ENCODE results near the gene FDPS.

FDPS gene

DNA sequence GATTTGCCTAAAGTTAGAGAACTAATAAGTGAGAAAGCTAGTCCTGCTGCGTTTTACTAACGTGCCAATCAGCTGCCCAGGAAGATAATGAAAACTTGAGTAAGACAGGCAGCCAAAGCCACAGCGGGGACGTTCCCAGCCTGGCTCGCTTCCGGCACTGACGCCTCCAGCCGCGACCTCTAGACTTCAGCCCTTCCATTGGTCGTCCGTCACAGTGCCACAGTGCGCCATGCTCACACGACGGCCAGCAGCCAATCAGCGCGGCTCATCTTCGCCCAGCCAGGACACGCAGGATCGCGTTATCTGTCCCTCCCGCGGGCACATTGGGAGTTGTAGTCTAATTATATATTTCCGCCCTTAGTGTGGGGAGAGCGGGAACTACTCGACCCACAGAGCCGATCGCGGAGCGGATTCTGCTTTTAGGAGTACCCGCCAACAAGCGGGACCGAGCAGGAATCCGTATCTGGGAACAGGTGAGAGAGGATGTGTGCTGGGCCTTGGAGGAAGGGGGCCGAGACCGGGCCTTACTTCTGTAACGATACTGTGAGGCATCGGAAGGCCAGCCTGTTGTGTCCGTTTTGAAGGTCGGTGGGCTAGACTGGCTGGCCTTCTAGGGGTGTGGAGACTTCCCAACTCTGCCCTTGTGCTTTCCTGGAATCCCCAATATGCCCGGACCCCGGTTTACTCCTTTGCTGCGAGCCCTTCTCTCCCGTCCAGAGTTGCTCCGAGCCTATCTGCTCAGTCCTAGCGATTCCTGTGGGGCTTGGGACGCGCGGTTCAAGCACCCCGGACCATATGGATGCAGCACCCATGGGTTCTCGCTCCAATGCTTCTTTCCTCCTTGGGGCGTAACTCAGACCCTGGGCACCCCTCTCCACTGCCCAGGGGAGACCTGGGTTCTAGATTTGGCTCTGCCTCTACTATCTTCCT, at the start of gene FDPS:
TSS of gene FDPS (plus strand) at position 374 of the 930 bp plus-strand sequence. CDS start 924 bp downstream, outside the sequence.
- peak; percentile 87 to 90 (median 88) for DNase-seq

DNA sequence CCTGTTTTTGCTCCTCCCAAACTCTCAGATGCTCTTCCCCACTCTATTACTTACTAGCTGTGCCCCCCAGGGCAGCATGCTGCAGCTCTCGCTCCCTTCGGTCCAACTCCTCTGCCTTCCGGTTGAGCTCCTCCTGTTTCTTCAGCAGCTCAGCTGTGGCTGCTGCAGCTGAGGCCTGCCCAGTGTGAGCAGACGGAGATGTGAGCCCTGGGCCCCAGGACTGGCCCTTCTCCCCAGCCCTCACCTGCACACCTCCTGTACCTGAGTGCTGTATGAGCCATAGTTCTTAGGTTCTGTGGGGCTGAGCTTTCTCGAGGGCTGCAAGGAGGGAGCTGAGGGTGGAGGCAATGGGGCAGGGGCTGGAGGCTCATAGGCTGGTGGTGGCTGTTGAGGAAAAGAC, 48.4 kb upstream of the FDPS start:
- DNase-seq = no peak

DNA sequence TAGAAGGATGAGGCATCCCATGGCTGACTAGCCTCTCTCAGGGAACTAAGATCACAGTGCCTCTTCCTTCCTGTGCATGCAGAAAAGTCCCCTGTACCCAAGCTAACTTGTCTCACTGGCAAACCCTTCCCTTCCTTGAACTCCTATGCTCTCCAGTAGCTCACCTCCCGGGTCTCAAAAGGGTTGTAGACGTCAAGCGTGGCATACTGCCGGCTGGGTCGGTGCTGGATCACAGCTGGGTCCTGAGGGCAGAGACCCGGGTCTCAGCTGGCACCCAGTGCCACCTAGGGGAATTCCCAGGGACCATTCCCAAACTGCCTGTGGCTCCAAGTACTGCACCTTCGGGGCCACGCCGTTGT, 47.2 kb upstream of the FDPS start:
- no peak for DNase-seq

DNA sequence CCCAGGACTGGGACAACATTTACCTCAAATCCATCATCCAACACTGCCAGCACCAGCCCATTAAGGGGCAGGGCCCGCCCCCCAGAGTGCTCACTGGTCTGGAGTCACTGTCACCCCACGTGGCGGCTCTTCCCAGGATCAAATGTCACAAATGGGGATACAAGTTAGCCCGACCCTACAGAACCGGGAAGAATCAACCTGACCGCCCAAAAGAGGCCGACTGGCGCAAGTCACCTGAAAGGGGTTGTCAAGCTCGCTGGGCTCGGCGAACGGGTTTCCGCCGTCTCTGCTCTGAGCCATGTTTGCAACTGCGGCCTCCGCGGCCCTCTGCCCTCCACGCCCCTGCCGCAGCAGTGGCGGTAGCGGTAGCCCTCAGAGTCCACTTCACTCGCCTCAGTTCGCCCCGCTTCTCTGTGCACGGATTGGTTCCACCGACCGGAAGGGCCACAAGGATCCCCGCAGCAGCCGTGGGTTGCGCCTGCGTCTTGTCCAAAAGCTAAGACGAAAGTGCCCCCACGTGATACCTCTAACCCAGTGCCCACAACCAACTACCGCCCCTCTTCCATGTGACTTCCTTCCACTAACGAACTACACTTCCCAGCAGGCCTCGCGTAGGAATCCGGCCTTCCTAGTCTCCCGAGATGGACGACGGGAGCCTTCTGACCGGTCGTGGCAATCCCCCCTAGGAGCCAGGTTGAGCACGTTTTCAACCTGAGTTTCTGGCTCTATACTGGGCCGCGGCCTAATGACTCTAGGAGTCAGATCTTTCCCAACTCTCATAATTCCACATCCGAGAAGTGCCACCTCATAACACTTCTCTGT, 46.6 kb upstream of the FDPS start, which contains the start of gene SCAMP3:
TSS of gene SCAMP3 (minus strand) at position 509 of the 822 bp plus-strand sequence. CDS start at position 300, 209 bp downstream.
- peak; percentile 51 to 66 (median 62) for DNase-seq

DNA sequence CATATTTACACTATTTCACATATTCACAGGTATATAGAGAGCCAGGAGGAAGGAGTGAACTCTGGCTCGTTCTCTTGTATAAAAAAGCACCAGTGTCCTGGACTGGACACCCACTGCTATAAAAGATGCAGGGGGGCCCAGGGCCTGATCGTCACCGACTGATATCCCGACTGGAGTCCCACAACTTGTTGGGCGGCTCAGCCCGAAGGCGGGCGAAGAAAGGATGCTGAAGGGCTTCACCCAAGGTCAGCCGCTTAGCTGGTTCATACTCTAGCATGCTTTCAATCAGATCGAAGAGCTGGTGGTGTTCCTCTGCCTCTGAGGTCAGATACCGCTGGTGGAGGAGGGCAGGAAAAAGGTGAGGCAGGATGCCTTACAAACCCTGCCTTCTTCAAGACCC, 45.6 kb upstream of the FDPS start:
- DNase-seq = no peak

DNA sequence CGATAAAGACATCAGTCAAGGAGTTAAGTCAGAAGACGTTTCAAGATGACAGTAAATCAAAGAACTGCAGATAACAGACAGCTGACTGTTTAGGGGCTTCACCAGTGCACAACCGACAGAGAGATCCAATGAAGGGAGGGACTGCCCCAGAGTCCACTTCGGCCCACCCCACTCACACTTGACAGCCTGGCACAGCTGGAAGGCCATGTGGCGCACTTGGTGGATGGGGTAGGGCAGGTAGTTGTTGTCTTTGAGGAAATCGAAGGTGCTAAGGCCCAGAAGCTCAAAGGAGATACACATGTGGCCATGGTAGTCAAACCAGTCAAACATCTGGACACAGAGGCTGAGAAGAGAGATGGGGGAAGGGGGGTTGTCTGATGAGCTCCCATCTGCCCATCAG, 42.1 kb upstream of the FDPS start:
- no peak for DNase-seq

DNA sequence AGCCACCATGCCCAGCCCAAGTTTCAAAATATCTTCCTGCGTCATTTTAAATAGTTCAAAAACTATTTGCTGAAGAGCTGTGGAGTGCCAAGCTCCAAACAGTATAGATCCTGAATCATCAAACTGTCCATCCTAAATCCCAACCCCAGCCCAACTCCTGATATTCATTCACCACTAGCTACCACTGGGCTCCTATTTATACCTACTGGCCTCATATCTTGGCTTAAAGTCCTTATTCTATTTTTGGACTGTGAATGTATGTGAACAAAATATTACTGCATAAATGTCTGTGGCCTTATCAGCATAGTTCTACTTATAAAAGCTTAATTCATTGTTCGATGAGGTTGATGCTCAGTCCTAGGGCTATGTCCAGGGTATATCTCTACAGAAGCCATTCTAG, 41.3 kb upstream of the FDPS start:
- DNase-seq = no peak

DNA sequence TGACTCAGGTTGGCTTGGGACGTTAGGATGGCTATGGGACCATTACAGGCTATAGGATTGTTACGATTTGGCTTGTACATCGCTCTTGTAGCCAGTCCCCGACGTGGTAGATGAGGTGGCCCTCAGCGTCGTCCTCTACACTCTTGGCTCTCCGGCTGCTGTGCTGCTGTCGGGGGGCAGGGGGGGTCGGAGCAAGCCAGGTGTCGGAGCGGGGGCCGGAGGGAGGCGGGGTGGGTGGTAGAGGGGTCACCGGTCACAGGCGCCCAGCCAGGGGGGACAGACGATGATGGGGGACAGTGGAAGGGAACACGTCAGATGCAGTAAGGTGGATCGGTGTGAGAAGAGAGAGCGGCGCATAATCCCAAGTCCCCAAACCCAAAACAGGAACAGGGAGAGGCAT, 40.0 kb upstream of the FDPS start:
- DNase-seq = no peak

DNA sequence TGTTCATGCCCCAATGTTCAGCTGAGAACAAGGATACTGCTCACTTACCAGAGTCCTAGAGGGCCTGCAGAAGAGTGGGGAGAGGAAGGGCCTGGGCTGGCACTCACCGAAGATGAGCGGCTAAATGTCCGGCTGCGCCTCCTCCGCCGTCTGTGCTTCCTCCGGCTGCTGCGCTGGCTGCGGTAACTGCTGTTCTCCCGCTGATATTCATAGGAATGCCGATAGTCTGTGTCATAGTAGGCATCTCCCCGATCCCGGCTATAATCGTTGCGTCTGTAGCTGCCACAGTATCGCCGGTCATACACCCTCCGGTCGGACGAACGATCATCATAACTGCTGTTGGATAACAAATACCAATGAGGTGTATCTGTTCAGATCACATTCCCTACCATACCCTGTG, 39.3 kb upstream of the FDPS start:
- no peak for DNase-seq

DNA sequence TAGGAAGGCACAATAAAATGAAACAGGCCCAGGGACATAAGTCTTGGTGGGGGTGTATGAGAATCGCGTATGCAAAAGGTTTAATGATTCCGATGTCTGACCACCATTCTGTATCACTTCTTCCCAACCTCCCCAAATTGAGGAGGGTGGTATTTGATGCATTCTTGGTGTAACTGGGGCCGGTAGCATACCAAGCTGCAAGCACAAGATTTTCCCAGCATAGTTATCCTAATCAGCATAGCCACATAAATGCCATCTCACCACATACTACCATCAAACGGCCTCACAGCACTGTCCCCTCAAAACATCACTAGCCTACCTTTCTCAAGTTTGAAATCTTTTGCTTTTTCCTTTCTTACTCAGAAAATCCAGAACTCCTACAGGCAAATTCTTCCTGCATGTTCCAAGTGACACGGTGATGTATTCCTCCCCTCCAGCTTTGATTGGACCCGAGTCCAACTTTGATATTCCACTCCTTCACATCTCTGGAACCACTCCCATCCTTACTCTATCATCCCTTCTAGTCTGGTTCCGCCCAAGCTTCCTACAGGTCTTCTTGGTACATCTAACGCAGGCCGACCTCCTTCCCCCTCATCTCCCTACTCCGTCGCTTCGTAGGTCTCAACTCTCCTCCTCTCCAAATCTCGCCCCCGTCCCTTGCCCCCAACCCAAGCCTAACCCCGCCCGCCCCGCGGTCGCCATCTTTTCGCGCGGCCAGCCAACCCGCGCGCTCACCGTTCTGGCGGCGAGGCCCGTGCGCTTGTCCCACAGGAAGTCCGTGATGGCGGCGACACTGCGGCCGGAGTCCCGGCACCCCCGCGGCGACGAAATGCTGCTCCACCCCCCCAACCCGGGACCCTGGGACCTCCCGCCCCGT, 36.0 kb upstream of the FDPS start:
- DNase-seq = peak in 2 of 4 experiments; percentile 59 to 60

DNA sequence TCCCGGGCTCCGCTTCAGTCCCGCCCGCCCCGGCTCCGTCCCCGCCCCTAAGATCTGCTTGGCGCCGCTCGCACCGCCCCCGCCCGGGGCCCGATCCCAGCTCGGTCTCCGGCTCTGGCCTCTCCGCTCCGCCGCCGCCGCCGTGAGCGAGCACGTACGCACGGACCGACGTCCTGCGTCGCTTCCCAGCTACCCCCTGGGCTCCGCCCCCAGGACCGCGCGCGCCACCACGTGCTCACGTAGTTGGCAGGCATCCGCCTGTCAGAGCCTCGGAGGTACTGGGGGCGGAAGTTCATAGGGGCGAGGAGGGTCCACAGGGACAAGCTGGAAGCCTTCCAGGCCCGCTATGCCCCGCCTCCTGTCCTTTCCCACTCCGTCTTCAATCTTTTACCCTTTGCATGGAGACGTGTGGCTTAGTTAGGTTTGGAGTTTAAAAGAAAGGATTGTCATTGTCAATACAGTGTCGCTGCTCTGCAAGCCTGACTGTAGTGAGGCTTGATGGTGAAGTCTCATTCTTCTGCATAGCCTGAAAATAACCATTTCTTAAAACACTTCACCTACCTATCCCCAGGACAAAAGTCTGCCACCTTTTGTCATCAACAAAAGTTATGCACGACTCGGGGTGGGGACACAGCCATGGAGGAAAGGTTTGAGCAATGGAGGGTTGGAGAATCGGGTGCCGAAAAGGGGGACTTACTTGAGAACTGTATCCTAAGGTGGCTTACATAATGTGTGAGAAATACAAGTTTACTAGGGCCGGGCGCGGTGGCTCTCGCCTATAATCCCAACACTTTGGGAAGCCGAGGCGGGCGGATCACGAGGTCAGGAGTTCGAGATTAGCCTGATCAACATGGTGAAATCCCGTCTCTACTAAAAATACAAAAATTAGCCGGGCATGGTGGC, 35.1 kb upstream of the FDPS start, which contains the start of gene CLK2:
TSS of gene CLK2 (minus strand) at position 162 of the 903 bp plus-strand sequence. CDS start 2,527 bp downstream, outside the sequence.
- peak; percentile 87 to 94 (median 90) for DNase-seq

DNA sequence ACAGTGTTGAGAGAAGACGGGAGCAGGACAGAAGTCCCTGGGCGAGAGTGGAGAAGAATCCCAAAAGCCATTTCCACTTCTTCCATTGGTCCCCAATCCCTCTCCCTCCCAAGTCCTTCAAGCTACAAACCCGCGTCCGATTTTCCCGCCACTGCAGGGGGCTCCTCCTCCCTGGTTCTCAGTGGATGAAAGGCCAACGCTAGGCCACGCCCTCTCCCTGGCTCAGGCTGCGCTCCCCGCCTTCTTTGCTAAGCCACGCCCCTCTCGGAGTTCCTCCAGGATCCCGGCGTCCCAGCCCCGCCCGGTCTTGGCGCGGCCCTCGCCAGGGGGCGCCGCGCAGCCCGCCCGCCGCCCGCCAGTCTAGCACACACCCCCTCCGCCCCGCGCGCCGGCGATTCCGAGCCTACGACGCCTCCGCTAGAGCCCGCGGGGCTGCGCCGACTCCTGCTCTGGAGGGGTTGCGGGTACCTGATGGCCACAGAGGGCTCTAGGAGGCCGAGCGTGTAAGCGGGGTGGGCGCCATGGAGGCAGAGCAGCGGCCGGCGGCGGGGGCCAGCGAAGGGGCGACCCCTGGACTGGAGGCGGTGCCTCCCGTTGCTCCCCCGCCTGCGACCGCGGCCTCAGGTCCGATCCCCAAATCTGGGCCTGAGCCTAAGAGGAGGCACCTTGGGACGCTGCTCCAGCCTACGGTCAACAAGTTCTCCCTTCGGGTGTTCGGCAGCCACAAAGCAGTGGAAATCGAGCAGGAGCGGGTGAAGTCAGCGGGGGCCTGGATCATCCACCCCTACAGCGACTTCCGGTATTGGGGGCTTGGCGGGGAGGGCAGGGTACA, 31.4 kb upstream of the FDPS start, which contains the start of gene HCN3:
TSS of gene HCN3 (plus strand) at position 394 of the 832 bp plus-strand sequence. CDS start at position 522, 128 bp downstream.
- peak; percentile 62 to 80 (median 72) for DNase-seq

DNA sequence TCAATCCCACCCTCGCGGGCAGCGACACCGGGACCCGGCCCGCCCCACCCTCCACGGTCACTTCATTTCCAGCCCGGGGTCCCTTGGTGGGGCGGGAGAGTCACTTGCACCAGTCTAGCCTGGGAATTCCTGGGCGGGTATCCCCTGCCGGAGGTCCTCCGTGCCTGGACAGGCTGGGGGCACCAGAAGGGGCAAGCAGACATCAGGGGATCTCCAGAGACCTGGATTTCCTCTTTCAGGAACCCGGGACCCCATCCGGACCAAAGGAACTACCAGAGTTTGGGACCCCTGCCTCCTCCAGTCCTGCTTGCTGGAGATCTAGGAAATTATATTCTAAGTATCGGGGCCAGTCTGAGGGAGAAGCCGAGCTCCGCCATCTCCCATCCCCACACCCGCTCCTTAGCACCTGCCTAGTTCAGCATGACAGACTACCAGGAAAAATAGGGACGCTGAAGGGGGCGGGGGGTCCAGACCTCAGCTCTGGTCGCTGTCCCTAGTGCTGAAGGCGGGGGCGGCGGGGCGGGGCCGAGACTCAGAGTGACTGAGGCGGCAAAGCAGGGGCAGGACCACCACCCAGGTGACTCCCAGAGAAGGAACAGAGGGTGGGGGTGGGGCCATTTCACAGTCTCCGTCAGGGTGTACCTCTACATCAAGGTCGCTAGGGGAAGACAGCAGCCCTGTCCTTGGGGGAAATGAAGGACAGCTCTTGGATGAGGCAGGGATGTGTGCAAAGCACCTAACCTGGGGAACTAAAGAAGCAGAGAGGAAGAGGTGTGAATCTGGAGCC, 30.6 kb upstream of the FDPS start:
- peak; percentile 45 to 74 (median 58) for DNase-seq

DNA sequence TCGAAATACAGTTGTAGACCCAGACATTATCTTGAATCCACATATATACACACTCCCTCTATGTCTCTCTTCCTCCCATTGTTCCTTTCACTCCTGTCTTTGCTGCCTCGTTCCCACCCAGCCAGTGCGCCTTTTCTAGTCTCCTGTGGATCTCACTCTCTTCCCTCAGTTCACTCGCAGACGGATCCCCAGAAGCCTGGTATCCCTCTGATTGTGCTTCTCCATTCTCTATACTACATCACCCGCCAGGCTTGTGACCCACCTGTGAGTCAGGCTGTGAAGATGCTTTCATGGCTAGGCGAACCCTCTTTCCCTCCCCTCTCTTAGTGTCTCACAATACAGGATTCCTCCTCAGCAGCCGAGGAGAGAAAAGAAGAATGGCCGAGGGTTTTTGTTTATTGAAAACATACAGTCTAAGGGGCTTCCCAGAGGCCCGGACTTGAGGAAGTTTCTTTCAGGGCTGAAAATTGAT, 29.9 kb upstream of the FDPS start:
- no peak for DNase-seq

DNA sequence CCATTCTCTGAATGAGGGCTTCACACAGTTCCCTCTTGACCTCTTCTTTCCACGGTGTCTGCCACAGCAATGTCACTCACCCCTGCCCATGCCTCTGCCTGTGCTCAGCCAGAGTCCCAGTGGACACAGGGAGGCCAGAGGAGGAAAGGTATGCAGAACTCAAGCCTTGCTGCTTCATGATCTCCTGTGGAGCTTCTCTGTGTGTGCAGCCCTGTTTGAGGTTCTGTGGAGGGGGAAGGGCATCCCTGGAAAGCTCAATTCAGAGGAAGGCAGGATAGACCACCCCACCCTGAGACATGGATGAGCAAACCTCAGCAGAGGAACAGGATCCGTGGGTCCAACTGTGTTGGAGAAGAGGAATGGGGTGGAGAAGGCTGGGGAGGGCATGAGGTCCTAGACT, 29.4 kb upstream of the FDPS start:
- DNase-seq = no peak

DNA sequence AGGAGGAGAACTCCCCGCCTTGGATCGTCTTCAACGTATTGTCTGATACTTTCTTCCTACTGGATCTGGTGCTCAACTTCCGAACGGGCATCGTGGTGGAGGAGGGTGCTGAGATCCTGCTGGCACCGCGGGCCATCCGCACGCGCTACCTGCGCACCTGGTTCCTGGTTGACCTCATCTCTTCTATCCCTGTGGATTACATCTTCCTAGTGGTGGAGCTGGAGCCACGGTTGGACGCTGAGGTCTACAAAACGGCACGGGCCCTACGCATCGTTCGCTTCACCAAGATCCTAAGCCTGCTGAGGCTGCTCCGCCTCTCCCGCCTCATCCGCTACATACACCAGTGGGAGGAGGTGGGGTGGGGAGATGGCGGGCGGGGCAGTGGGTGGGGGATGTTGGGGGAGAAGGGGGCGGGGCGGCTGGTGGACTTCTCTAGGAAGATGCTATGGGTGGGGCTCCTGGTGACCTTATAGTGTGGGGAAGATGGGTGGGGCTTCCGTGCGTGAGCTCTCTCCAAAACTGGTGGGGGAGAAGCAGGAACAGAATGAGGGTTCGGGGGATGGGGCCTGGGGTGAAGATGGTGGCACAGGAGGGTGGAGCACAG, 26.1 kb upstream of the FDPS start:
- DNase-seq = no peak

DNA sequence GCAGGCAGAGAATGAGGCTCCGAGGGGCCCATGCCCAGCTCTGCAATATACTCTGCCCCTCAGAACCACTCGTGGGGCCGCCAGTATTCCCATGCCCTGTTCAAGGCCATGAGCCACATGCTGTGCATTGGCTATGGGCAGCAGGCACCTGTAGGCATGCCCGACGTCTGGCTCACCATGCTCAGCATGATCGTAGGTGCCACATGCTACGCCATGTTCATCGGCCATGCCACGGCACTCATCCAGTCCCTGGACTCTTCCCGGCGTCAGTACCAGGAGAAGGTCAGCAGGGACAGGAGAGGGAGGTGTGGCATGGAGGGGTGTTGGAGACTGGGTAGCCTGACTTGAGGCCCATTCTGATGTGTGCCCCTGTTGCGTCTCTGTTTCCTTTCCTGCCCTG, 24.2 kb upstream of the FDPS start:
- DNase-seq = no peak

DNA sequence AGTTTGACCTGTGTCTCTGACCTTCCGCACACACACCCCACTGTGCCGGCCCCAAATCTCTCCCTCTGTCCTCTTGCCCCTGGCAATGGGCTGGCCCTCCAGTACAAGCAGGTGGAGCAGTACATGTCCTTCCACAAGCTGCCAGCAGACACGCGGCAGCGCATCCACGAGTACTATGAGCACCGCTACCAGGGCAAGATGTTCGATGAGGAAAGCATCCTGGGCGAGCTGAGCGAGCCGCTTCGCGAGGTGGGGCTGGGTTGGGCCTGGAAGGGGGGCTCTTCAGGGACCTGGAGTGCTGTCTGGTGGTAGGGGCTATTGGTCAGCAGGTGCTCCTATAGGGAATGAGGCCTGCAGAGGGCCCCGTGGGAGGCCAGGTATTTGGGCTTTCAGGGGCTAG, 23.6 kb upstream of the FDPS start:
- DNase-seq = no peak

DNA sequence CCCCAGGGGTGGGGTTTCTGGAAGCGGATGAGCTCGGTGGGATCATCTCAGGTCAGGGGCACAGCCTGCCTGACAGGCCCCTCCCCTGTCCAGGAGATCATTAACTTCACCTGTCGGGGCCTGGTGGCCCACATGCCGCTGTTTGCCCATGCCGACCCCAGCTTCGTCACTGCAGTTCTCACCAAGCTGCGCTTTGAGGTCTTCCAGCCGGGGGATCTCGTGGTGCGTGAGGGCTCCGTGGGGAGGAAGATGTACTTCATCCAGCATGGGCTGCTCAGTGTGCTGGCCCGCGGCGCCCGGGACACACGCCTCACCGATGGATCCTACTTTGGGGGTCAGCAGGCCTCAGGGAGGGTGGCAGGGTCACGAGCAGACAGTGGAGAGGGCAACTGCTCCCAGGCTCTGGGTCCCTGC, 23.0 kb upstream of the FDPS start:
- no peak for DNase-seq
